Measurements from ENCODE around the gene OSTN. TPM values are rescaled to one million over a fixed set of nuclear protein-coding genes. Genes with fewer than 3 reads are reported as not detected.
"Not testable (repeated sequence)": the region's sequence is repeated elsewhere in the genome, so short reads cannot be mapped to it uniquely, and the experiment has no call there.

OSTN gene, protein sequence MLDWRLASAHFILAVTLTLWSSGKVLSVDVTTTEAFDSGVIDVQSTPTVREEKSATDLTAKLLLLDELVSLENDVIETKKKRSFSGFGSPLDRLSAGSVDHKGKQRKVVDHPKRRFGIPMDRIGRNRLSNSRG
- polyA plus RNA-seq (ENCODE audit: insufficient read length in 3 of 3): 10 to 100 TPM in 2 of 3 donors, 1 to 10 TPM in 1; 5.3 to 13.0 (median 12.2) TPM

DNA sequence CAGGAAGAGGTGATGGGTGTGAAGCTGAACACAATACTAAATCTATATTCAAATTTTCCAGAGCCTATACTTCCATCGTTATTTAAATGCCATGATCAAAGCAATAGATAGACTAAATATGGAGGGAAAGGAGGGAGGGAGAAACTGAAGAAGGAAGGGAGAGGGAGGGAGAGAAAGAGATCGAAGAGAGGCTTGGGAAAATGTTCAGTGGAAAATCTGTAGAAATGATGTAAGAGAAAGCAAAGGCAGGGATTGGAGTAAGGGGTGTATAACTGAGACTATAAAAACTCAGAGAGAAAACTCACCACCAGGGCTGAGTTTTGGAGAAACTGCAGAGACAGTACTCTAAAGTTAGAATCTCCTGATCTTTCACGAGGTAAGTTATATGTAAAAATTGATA is at the start of gene OSTN:
OSTN (plus strand) TSS at position 310 of the 400 bp plus-strand sequence. CDS start 13,292 bp downstream, outside the sequence.
- DNase-seq (ENCODE audit: low read depth in 3 of 3, low spot score in 2 of 3): no peak

DNA sequence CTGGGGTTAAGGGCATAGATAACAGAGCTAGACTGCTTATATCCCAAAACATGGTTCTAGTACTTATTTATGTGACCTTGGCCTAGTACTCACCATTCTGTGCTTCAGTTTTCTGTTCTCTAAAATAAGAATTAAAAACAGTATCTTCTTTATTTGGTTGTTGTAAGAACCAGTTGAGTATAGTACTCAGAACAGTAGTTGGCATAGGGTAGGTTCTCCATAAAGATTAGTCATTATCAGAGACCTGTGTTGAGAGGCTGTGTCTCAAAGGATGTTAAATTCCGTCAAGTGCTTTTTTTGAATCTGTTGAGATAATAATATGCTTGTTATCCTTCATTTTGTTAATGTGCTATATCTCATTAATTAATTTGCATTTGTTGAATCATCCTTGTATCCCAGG is 47.4 kb upstream of the OSTN start:
- DNase-seq (ENCODE audit: low read depth in 3 of 3, low spot score in 2 of 3): no peak

DNA sequence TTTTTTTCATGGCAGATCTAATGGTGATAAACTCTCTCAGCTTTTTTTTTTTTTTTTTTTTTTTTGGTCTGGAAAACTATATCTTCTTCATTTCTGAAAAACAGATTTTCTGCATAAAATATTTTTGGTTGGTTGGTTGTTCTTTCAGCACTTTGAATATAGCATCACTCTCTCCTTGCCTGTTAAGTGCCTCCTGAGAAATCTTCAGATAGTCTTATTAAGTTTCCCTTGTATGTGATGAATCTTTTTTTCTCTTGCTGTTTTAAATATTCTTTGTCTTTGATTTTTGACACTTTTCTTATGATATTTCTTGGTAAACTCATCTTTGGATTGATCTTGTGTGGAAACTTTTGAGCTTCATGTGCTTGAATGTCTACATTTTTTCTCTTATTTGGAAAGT is 44.2 kb upstream of the OSTN start:
- no peak for DNase-seq (ENCODE audit: low read depth in 3 of 3, low spot score in 2 of 3)

DNA sequence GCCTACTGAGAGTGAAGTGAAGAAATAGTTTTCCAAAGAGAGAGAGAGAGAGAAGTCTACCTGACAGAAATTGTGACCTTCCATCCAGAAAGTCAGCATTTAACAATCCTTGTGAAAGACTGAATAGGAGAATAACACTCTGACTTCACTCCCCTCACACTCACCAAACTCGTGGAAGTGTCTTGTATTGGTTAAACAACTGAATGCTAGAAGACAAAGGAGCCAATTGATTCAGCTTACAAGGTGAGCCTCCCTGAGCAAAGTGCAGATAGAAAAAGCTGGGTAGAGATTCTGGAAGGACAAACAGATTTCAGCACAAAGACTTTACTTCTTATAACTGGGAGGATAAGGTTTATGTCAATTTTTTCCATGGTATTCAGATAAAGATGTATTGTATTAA is 40.8 kb upstream of the OSTN start:
- DNase-seq (ENCODE audit: low read depth in 3 of 3, low spot score in 2 of 3): no peak

DNA sequence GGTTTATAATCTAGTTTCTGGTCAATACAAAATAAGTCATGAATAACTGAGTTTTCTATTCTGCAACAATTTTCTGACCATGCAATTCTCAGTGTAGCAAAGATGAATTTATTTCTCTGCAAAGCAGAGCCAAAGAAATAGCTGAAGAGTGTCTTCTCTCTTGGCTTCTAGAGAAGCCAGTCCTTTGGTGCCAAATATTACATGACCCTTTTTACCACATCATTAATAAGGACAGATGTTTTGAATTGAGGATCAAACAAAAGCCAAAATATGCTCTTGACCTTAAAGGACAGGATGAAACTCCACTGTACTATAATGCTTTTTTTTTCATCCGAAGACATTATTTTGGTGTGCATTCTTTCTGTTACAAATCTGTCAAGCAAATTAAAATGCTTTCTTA is 40.2 kb upstream of the OSTN start:
- DNase-seq (ENCODE audit: low read depth in 3 of 3, low spot score in 2 of 3): no peak

DNA sequence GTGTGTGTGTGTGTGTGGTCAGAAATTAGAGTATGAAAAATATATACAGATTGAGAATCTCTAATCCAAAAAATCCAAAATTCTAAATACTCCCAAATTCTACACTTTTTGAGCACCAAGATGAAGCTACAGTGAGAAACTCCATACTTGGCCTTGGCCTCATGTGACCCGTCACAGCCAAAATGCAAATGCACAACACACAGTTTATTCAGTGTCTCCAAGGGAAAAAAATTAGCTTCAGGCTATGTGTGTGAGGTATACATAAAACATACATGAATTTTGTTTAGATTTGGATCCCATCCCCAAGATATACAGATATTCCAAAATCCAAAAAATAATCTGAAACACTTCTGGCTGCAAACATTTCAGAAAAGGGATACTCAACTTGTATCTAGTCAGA is 33.2 kb upstream of the OSTN start:
- no peak for DNase-seq (ENCODE audit: low read depth in 3 of 3, low spot score in 2 of 3)

DNA sequence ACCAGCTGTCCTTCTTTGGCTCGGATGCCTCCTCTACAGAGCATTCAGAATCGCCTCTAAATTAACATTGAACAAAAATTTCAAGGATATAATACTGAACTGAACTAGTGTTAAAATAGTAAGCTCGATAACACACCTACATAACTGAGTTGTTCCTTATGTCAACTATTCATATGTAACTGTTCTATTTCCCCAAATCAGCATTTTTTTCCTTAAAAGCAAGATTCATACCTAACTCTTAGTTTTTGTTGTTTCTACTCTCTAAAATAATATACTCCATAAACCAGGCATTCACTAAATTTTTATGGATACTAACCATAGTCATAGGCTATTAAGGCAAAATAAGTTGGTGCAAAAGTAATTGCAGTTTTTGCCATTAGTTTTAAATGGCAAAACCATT is 32.7 kb upstream of the OSTN start:
- DNase-seq (ENCODE audit: low read depth in 3 of 3, low spot score in 2 of 3): no peak

DNA sequence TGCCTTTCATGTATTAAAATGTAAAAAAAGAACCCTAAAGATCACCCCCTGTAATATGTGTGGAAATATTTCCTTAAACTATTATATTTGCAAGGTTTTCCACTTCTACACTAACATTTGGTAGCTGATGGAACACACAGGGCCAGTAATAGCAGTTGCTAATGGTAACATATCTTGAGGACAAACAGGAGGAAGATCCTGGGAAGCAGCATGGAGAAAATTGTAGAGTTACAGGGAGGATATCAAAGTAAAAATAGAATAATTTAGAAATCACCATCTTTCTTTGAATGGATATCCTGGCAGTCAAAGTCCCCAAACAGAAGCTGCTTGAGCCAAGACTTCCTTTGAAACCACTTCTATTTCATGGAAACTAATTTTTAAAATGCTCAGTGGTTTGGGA is 29.5 kb upstream of the OSTN start:
- DNase-seq (ENCODE audit: low read depth in 3 of 3, low spot score in 2 of 3): no peak

DNA sequence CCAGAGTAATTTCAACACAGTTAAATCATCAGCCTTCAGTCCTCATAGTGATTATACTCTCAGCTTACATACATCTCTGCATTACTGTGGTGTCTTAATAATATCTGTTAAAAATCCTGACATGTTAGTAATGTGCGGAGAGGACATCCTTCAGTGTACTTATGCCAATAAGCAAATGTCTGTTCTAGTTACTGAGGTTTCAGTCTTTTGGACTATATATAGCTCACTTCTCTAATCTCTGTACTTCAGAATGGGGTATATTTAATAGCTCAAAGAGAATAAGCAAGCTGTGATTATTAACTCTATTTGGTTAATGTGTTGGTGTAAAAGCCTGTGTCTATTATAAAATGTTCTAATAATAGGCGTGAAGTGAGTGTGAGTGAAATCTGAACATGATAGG is 28.9 kb upstream of the OSTN start:
- no peak for DNase-seq (ENCODE audit: low read depth in 3 of 3, low spot score in 2 of 3)

DNA sequence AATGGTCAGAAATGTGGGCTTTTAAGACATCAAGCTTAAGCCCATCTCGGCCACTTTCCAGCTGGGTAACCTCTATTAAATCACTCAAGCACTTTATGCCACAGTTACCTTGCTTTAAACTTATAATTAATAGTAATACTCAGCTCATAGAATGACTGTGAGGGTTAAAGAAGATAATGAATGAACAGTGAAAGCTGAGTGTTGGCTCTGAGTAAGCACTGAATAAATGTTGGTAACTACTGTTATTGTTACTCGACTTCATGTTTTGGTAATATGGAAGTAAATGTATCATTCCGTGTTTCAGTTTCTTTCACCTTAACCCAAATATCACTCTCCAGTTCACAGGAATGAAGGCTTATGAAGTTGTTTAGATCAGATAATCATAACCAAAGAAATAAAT is 23.9 kb upstream of the OSTN start:
- DNase-seq (ENCODE audit: low read depth in 3 of 3, low spot score in 2 of 3): no peak

DNA sequence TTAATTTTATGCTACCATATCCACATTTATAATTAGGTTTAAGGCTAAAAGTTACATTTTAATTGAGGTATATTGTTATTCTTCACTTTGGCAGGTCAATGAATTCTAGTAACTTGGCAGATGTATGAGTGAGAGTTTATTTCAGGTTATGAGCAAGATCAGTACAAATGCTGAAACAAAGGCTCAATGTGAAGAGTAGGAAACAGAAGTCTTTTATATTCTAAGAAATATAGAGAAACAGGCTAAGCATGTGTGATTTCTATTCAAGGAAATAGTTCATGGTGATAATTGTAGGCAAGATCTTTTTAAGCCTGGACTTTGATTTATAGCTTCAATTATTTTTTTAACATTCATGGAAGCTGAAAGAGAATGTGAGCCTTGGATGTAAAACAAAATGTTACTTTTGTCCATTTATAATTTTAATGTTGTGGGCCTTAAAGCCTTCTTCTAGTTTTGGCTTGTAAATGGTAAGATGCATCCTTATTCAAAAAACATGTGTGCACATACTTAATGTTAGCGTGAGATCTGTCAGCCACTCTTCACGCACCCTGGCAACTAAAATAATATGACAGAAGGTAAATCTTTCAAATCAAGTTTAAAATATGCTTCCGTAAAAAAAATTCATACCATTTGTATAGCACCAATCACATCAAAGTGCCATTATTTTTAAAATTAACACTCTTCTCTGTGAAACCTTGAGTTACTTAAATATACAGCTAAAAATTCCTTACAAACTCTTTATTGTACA is 22.8 kb upstream of the OSTN start:
- no peak for DNase-seq (ENCODE audit: low read depth in 3 of 3, low spot score in 2 of 3)

DNA sequence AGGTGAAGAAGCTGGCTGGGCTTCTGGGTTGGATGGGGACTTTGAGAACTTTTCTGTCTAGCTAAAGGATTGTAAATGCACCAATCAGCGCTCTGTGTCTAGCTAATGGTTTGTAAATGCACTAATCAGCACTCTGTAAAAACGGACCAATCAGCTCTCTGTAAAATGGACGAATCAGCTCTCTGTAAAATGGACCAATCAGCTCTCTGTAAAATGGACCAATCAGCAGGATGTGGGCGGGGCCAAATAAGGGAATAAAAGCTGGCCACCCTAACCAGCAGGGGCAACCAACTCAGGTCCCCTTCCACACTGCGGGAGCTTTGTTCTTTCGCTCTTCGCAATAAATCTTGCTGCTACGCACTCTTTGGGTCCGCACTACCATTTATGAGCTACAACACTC is 13.7 kb upstream of the OSTN start:
- not testable (repeated sequence) for DNase-seq (ENCODE audit: low read depth in 3 of 3, low spot score in 2 of 3)

DNA sequence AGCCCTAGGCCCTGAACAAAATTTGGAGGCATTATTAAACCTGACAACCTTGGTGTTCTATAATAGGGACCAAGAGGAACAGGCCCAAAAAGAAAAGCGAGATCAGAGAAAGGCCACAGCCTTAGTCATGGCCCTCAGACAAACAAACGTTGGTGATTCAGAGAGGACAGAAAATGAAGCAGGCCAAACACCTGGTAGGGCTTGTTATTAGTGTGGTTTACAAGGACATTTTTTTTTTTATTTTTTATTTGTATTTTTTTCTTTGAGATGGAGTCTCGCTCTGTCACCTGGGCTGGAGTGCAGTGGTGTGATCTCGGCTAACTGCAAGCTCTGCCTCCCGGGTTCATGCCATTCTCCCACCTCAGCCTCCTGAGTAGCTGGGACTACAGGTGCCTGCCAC is 10.8 kb upstream of the OSTN start:
- DNase-seq (ENCODE audit: low read depth in 3 of 3, low spot score in 2 of 3): not testable (repeated sequence)

DNA sequence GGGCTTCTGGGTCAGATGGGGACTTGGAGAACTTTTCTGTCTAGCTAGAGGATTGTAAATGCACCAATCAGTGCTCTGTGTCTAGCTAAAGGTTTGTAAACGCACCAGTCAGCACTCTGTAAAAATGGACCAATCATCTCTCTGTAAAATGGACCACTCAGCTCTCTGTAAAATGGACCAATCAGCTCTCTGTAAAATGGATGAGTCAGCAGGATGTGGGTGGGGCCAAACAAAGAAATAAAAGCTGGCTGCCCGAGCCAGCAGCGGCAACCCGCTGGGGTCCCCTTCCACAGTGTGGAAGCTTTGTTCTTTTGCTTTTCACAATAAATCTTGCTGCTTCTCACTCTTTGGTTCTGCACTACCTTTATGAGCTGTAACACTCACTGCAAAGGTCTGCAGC is 6.8 kb upstream of the OSTN start:
- DNase-seq (ENCODE audit: low read depth in 3 of 3, low spot score in 2 of 3): not testable (repeated sequence)

DNA sequence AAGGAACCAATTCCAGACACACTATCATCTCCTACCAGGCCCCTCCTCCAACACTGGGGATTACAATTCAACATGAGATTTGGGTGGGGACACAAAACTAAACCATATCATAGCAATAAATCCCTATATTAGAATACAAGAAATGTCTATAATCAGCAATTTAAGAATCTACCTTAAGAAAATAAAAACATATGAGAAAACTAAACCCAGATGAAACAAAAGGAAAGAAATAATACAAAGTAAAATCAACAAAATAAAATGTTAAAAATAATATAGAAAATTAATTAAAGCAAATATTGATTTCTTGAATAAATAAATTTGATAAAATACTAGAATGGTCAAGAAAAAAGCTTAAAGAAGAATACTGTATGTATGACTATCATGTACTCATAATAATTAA is 6.1 kb upstream of the OSTN start:
- no peak for DNase-seq (ENCODE audit: low read depth in 3 of 3, low spot score in 2 of 3)

DNA sequence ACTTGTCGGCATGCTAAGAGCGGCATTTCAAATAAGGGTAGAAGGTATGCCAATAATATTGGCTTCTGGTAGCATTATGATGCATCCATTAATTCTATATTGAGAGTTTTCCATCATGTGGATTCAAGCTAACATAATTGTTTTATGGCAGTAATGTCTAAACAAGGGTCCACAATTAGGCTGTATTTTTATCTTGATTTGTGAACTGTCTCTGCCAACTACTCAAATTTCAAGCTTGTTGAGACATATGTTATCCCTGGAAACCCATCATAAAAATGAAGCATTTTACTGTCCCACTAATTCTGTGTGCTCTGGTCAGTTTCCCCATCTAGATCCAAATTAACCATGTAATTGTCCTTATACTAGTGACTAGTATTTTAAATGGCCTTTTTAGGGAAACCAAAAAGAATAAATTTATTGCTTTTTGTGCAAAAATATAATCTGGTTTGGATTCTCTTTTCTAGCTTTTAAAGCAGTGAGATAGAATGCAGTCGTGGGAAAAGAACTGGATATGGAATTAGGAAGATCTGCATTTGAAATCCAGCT is 1.2 kb upstream of the OSTN start:
- no peak for DNase-seq (ENCODE audit: low read depth in 3 of 3, low spot score in 2 of 3)

DNA sequence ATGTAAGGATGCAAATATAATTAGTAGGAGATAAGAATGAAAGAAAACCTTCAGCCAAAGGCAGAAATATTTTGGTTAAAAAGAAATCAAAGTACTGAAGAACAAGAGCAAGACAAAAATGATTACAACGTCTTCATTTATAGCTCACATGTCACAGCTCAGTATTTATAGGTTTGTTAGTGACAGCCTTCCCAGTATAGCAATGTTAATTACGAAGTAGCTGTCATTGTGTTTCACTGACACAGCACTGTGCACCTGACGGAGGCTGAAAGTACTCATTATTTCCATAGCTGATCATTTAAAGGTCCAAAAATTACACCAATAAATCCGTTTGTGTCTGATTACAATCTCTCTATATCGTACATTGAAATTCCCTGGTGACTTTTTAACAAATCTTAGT is 561 bp upstream of the OSTN start:
- no peak for DNase-seq (ENCODE audit: low read depth in 3 of 3, low spot score in 2 of 3)

DNA sequence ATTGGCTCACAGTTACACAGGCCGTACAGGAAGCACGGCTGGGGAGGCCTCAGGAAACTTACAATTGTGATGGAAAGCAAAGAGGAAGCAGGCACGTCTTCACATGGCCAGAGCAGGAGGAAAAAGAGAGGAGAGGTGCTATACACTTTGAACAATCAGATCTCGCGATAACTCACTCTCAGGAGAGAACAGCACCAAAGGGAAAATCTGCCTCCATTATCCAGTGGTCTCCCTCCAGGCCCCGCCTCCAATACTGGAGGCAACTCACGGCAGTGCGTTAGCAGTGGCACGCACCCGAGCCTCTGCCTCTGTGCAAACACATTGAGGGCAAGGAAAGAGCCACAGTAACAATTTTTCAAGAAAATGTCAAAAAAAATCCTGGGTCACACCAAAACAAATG is 11.0 kb downstream of the OSTN start:
- no peak for DNase-seq (ENCODE audit: low read depth in 3 of 3, low spot score in 2 of 3)

DNA sequence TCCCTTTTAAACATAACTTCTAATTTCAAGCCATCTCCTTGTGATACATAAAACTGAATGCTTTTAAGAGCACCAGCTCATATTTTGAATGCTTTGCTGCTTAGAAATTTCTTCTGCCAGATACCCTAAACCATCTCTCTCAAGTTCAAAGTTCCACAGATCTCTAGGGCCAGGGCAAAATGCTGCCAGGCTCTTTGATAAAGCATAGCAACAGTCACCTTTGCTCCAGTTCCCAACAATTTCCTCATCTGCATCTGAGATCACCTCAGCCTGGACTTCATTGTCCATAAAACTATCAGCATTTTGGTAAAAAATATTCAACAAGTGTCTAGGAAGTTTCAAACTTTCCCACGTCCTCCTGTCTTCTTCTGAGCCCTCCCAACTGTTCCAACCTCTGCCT is 17.5 kb downstream of the OSTN start:
- DNase-seq (ENCODE audit: low read depth in 3 of 3, low spot score in 2 of 3): no peak

DNA sequence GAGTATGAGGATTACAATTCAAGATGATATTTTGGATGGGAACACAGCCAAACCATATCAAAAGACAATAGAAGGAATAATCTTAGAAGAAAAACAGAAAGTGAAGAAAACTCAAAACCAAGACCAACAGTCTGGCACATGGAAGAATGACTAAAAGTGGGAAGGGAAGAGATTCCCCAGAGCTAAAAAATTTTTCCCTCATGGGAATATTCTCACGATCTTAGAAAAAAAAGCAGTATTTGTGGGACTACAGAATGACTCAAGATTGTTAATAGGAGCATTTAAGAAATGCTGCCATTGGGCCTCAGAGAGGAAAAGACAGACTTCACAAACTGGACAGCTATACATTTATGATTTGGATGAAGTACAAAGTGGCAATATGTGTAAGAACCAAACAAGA is 18.3 kb downstream of the OSTN start:
- no peak for DNase-seq (ENCODE audit: low read depth in 3 of 3, low spot score in 2 of 3)

DNA sequence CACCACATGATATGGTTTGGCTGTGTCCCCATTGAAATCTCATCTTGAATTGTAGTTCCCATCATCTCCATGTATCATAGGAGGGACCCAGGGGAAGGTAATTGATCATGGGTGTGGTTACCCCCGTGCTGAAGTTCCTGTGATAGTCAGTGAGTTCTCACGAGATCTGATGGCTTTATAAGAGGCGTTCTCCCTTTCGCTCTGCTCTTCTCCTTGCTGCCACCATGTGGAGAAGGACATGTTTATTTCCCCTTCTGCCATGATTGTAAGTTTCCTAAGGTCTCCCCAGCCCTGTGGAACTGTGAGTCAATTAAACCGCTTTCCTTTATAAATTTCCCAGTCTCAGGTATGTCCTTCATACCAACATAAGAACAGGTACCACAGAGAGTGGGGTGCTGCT is 21.9 kb downstream of the OSTN start:
- no peak for DNase-seq (ENCODE audit: low read depth in 3 of 3, low spot score in 2 of 3)

DNA sequence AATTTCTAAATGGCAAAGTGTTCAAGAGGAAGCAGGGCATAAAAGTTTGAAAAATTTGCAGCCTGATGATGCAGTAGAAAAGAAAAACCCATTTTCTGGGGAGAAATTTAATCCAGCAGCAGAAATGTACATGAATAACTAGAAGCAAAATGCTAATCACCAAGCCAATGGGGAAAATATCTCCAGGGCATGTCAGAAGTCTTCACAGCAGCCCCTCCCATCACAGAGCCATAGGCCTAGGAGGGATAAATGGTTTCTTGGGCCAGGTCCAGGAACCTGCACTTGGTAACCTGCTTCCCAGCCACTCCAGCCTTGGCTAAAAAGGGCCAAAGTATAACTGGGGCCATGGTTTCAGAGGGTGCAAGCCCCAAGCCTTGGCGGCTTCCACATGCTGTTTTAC is 22.6 kb downstream of the OSTN start:
- no peak for DNase-seq (ENCODE audit: low read depth in 3 of 3, low spot score in 2 of 3)
